HFFc6 (cell line): Measurements from ENCODE around the gene ETV3. TPM values are rescaled to one million over a fixed set of nuclear protein-coding genes. Genes with fewer than 3 reads are reported as not detected.
"Not testable (repeated sequence)": the region's sequence is repeated elsewhere in the genome, so short reads cannot be mapped to it uniquely, and the experiment has no call there.

Experiments used
- DNase-seq: peaks from one replicate; pipeline ENCODE4 v3.0.0-alpha.2; 2018
- H3K27ac Mint-ChIP-seq: 2 replicates; pipeline ENCODE4 v1.8.0; 2020; ENCODE audit warnings: mild to moderate bottlenecking, mixed read lengths
- H3K27me3 Mint-ChIP-seq: 2 replicates; pipeline ENCODE4 v1.8.0; 2021; ENCODE audit warnings: mild to moderate bottlenecking, moderate library complexity, mixed read lengths; ENCODE audit not compliant: insufficient read depth
- H3K36me3 Mint-ChIP-seq: 2 replicates; pipeline ENCODE4 v1.8.0; 2021; ENCODE audit warnings: low read depth, mixed read lengths
- H3K4me1 Mint-ChIP-seq: 2 replicates; pipeline ENCODE4 v1.8.0; 2020; ENCODE audit warnings: low read depth, mixed read lengths
- H3K4me3 Mint-ChIP-seq: 2 replicates; pipeline ENCODE4 v1.8.0; 2020; ENCODE audit warnings: mild to moderate bottlenecking, moderate library complexity, mixed read lengths
- H3K9me3 Mint-ChIP-seq: 2 replicates; pipeline ENCODE4 v1.8.0; 2020; ENCODE audit warnings: mild to moderate bottlenecking, mixed read lengths
- CTCF ChIP-seq: fragments of 200-600 bp; sonication (generic); IDR thresholded peaks from 2 replicates; pipeline ENCODE4 v1.5.0; 2021; ENCODE audit warnings: antibody characterized with exemption, mild to moderate bottlenecking
- total RNA-seq, 6 experiments: library from RNA; stranded (reverse); fragmentation: NEBNext Ultra II Directional; extraction: Animal tissue kit (Norgen Biotek cat#: 25700); gene quantifications; 2 replicates in 1 of 6; 3 replicates in 5 of 6; pipeline ENCODE4 v1.2.3, GENCODE V29; 2021

Gene ETV3
- total RNA-seq, 6 experiments from 2014 or later: 20.0 to 22.9 (median 21.0) TPM

- H3K4me1 Mint-ChIP-seq, DNase-seq, H3K9me3 Mint-ChIP-seq, H3K36me3 Mint-ChIP-seq, H3K27ac Mint-ChIP-seq, H3K4me3 Mint-ChIP-seq: not testable (repeated sequence)
- TF ChIP-seq CTCF: peak; percentile 62
- peaks cover 40% of the 10 kb centered on the region for H3K27me3 Mint-ChIP-seq
Measured at GRCh38 chr1:157171903-157172503, 33.8 kb upstream of the ETV3 start.

GRCh38 chr1:157170677-157171515, 32.7 kb upstream of the ETV3 start:
- no peaks in the 10 kb centered on the region for H3K36me3 Mint-ChIP-seq
- peak; percentile 5 for DNase-seq
- H3K4me3 Mint-ChIP-seq: no peak overlapping the region
- H3K27ac Mint-ChIP-seq: no peak overlapping the region
- peak; percentile 84 for TF ChIP-seq CTCF
- H3K27me3 Mint-ChIP-seq: peaks cover 43% of the 10 kb centered on the region
- no peaks in the 10 kb centered on the region for H3K9me3 Mint-ChIP-seq
- H3K4me1 Mint-ChIP-seq: no peaks in the 10 kb centered on the region

- no peaks in the 10 kb centered on the region for H3K36me3 Mint-ChIP-seq
- no peak overlapping the region for H3K4me3 Mint-ChIP-seq
- peaks cover 49% of the 10 kb centered on the region for H3K27me3 Mint-ChIP-seq
- TF ChIP-seq CTCF: no peak
- no peak overlapping the region for H3K27ac Mint-ChIP-seq
- no peak for DNase-seq
- peaks cover 7% of the 10 kb centered on the region for H3K4me1 Mint-ChIP-seq
- H3K9me3 Mint-ChIP-seq: no peaks in the 10 kb centered on the region
Measured at GRCh38 chr1:157168015-157168414, 29.8 kb upstream of the ETV3 start.

- DNase-seq: no peak
- Mint-ChIP-seq H3K4me3 (no peak overlapping the region), H3K4me1 (peaks cover 7% of the 10 kb centered on the region), H3K27me3 (peaks cover 45% of the 10 kb centered on the region), H3K9me3 (no peaks in the 10 kb centered on the region), H3K27ac (no peak overlapping the region), H3K36me3 (no peaks in the 10 kb centered on the region)
- TF ChIP-seq CTCF: no peak
Measured at GRCh38 chr1:157167437-157167836, 29.2 kb upstream of the ETV3 start.

DNA sequence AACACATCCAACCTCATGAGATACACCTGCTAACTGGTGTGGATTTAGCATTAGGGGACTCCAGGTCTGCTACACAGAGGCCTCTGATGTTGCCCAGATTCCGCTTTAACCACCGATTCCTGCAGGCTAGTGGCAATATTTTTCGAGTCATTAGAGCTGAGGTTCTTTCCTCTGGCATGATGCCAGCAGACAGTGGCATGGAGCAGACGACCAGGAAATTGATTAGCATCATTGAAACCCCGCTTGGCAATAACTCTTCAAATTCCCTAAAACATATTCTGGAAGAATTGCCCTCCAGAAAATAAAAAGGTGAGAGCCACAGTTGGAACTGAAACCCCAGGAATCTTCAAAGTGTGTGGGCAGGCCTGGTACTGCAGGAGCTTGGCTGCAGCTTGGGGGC, 28.4 kb upstream of the ETV3 start:
- Mint-ChIP-seq H3K36me3 (no peaks in the 10 kb centered on the region), H3K4me1 (peaks cover 7% of the 10 kb centered on the region), H3K27ac (no peak overlapping the region), H3K27me3 (peaks cover 43% of the 10 kb centered on the region), H3K9me3 (no peaks in the 10 kb centered on the region), H3K4me3 (no peak overlapping the region)
- no peak for DNase-seq
- TF ChIP-seq CTCF: no peak
